Stimulated activated CD4-positive, alpha-beta T cell treated with anti-CD3 and anti-CD28 coated beads, Interleukin-1b, Interleukin-23, amount 100 ng/mL, for 4 hours (primary cell): ENCODE measurements around the gene C1orf167.

Experiments
- DNase-seq, 2 donors: peaks; one replicate each; pipeline ENCODE4 v3.0.0-alpha.2; 2020; ENCODE audit warnings: low read depth in 2 of 2

C1orf167 gene

DNA sequence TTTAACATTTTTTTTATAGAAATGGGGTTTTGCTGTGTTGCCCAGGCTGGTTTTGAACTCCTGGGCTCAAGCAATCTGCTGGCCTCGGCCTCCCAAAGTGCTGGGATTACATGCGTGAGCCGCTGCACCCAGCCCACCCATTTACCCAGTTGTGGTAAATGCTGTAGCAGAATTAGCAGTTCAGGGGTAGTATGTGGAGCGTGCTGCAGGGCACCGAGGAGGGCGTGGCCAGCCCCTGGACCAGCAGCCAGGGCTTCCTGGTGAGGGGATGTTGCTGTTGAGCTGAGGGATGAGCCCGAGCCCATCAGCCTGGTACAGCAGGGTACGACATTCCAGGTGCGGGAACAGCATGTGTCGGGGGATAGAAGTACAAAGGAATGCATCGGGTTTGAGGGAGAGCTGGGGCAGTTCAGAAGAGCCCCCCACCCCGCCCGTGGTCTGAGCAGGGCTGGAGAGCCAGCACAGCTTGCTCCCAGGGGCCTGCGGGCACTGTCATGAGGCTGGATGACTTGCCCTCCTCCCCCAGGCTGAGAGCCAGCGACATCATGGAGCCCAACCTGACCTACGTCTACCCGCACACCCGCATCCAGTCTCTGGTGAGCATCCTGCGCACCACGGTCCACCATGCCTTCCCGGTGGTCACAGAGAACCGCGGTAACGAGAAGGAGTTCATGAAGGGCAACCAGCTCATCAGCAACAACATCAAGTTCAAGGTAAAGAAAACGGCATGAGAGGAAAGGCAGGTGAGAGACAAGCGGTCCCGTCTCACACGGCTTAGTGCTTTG is 73.6 kb downstream of the C1orf167 start:
- no peak for DNase-seq

DNA sequence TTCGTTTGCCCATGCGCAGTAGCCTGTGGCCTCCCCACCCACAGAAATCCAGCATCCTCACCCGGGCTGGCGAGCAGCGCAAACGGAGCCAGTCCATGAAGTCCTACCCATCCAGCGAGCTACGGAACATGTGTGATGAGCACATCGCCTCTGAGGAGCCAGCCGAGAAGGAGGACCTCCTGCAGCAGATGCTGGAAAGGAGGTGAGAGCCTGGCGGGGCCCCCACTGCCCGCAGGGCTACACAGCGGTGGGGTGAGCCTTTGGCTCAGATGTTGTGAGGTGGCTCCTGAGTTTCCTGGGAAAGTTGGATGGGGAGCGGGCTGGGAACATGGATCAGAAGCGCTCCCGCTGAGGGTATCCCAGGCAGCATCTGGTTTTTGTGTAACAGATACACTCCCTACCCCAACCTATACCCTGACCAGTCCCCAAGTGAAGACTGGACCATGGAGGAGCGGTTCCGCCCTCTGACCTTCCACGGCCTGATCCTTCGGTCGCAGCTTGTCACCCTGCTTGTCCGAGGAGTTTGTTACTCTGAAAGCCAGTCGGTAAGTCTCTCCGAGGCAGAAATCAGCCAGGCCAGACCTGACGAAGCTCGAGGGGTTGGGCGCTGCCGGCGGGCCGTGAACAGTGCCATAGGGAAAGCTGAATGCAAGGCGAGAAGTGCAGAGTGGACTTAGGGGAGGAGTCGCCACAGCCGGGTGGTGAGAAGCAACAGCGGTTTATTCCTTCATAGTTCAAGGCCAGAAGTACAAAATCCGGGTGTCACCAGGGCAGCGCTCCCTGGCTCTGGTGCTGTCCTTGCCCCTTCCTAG is 75.2 kb downstream of the C1orf167 start:
- no peak for DNase-seq

GRCh38 chr1:11837767-11838348 is 75.9 kb downstream of the C1orf167 start:
- DNase-seq, result no peak

- DNase-seq, result peak; percentile 67 to 70
These were observed 76.6 kb downstream of the C1orf167 start for GRCh38 chr1:11838349-11839272.
